Stomach (tissue), 4 donors: ENCODE data around the gene C17orf50.

Experiments used
- EP300 ChIP-seq: sonication (generic); formaldehyde crosslinking; IDR thresholded peaks from one replicate; pipeline ENCODE4 v1.6.1; 2017; ENCODE audit warnings: antibody characterized with exemption
- POLR2A ChIP-seq, 4 donors: fragments of 450-650 bp; IDR thresholded peaks; one replicate each; pipeline ENCODE4 v1.6.1; 2016; ENCODE audit warnings: antibody characterized with exemption in 4 of 4, control low read depth in 2 of 4, mild to moderate bottlenecking in 1 of 4, moderate library complexity in 1 of 4
- POLR2AphosphoS5 ChIP-seq, 3 donors: sonication (generic); formaldehyde crosslinking; IDR thresholded peaks; one replicate each; pipeline ENCODE4 v1.6.1; 2016; ENCODE audit warnings: antibody characterized with exemption in 3 of 3
- TF ChIP-seq, protein P1 (sequence below), 7 experiments: fragments of 450-650 bp in 4 of 7; fragments of 200-600 bp in 3 of 7; sonication (generic) in 3 of 7; IDR thresholded peaks; one replicate each; pipeline ENCODE4 v1.5.1; 2016 to 2019; ENCODE audit warnings: antibody characterized with exemption in 7 of 7, control low read depth in 2 of 7, mild to moderate bottlenecking in 1 of 7

GRCh38 chr17:35744830-35745229 is 15.9 kb upstream of the C17orf50 start:
- TF ChIP-seq POLR2AphosphoS5 (IDR thresholded peaks at IDR 0.05) (no peak), POLR2A (IDR thresholded peaks at IDR 0.05) (no peak), EP300 (no peak)
- TF ChIP-seq, protein P1, sequence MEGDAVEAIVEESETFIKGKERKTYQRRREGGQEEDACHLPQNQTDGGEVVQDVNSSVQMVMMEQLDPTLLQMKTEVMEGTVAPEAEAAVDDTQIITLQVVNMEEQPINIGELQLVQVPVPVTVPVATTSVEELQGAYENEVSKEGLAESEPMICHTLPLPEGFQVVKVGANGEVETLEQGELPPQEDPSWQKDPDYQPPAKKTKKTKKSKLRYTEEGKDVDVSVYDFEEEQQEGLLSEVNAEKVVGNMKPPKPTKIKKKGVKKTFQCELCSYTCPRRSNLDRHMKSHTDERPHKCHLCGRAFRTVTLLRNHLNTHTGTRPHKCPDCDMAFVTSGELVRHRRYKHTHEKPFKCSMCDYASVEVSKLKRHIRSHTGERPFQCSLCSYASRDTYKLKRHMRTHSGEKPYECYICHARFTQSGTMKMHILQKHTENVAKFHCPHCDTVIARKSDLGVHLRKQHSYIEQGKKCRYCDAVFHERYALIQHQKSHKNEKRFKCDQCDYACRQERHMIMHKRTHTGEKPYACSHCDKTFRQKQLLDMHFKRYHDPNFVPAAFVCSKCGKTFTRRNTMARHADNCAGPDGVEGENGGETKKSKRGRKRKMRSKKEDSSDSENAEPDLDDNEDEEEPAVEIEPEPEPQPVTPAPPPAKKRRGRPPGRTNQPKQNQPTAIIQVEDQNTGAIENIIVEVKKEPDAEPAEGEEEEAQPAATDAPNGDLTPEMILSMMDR (IDR thresholded peaks at IDR 0.05), result no peak
